Calu3 (cell line): ENCODE data around the gene MAEA. TPM values are rescaled to one million over a fixed set of nuclear protein-coding genes. Genes with fewer than 3 reads are reported as not detected.
A peak's percentile ranks its signal among the peaks of the same experiment; 100 is the strongest.

Source experiments
- BruUV-seq: library from RNA; stranded (reverse); fragments of 400-500 nt; replicated peaks from 2 replicates; lab custom pipeline; 2021; lab: Mats Ljungman, UMichigan
- CTCF ChIA-PET: fragments of 300-600 bp; sonication (Branson Sonifier 250); formaldehyde crosslinking; loops from one replicate; lab custom pipeline; 2022; ENCODE audit warnings: antibody characterized with exemption; lab: Charles Lee
- DNase-seq: peaks from one replicate; pipeline ENCODE4 v3.0.0; 2022
- H3K27ac Mint-ChIP-seq: one replicate; pipeline ENCODE4 v1.8.0; 2022; ENCODE audit warnings: mixed read lengths; ENCODE audit not compliant: unreplicated experiment
- H3K27me3 Mint-ChIP-seq: one replicate; pipeline ENCODE4 v1.8.0; 2022; ENCODE audit warnings: mixed read lengths; ENCODE audit not compliant: unreplicated experiment
- H3K36me3 Mint-ChIP-seq: one replicate; pipeline ENCODE4 v1.8.0; 2022; ENCODE audit warnings: mild to moderate bottlenecking, moderate library complexity, mixed read lengths; ENCODE audit not compliant: insufficient read depth, unreplicated experiment
- H3K4me1 Mint-ChIP-seq: one replicate; pipeline ENCODE4 v1.8.0; 2022; ENCODE audit warnings: mild to moderate bottlenecking, low read depth, mixed read lengths; ENCODE audit not compliant: unreplicated experiment
- H3K4me3 Mint-ChIP-seq: one replicate; pipeline ENCODE4 v1.8.0; 2022; ENCODE audit warnings: mild to moderate bottlenecking, low read depth, moderate library complexity, mixed read lengths; ENCODE audit not compliant: unreplicated experiment
- H3K9me3 Mint-ChIP-seq: one replicate; pipeline ENCODE4 v1.8.0; 2022; ENCODE audit warnings: low read depth, mixed read lengths; ENCODE audit not compliant: unreplicated experiment
- intact Hi-C: fragments of 100-400 bp; cut with micrococcal nuclease; formaldehyde crosslinking; loops from one replicate; pipeline ENCODE4 v1.10.0; 2022; ENCODE audit not compliant: unreplicated experiment
- total RNA-seq: library from RNA; stranded (reverse); gene quantifications from 2 replicates; pipeline ENCODE4 v1.2.3, GENCODE V29; 2022
- TF ChIP-seq, protein P1 (sequence below): fragments of 200-600 bp; IDR thresholded peaks from one replicate; pipeline ENCODE4 v1.8.0; 2022; ENCODE audit warnings: antibody characterized with exemption; ENCODE audit not compliant: unreplicated experiment

Gene MAEA
- total RNA-seq, 1 experiment from 2014 or later: 59.0 TPM

- no TSS peak for BruUV-seq
- Mint-ChIP-seq H3K4me1 (peaks cover 8% of the 10 kb centered on the region), H3K27ac (no peak overlapping the region), H3K9me3 (no peaks in the 10 kb centered on the region), H3K4me3 (no peak overlapping the region), H3K27me3 (no peaks in the 10 kb centered on the region), H3K36me3 (peaks cover 5% of the 10 kb centered on the region)
- TF ChIP-seq, protein P1, sequence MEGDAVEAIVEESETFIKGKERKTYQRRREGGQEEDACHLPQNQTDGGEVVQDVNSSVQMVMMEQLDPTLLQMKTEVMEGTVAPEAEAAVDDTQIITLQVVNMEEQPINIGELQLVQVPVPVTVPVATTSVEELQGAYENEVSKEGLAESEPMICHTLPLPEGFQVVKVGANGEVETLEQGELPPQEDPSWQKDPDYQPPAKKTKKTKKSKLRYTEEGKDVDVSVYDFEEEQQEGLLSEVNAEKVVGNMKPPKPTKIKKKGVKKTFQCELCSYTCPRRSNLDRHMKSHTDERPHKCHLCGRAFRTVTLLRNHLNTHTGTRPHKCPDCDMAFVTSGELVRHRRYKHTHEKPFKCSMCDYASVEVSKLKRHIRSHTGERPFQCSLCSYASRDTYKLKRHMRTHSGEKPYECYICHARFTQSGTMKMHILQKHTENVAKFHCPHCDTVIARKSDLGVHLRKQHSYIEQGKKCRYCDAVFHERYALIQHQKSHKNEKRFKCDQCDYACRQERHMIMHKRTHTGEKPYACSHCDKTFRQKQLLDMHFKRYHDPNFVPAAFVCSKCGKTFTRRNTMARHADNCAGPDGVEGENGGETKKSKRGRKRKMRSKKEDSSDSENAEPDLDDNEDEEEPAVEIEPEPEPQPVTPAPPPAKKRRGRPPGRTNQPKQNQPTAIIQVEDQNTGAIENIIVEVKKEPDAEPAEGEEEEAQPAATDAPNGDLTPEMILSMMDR: no peak
- intact Hi-C loops: no loop called here
- CTCF ChIA-PET: interaction anchor here (1.1 kb wide), 1 partner anchor 338 kb away, joined by 3 read pairs; no protein-coding TSS in a partner anchor
- no peak for DNase-seq
Measured at GRCh38 chr4:1355378-1355777, 65.7 kb downstream of the MAEA start.

GRCh38 chr4:1356181-1356998 is 66.7 kb downstream of the MAEA start:
- peak; percentile 48 for DNase-seq
- Mint-ChIP-seq H3K4me1 (peaks cover 7% of the 10 kb centered on the region), H3K27ac (no peak overlapping the region), H3K27me3 (no peaks in the 10 kb centered on the region), H3K9me3 (no peaks in the 10 kb centered on the region), H3K4me3 (no peak overlapping the region), H3K36me3 (peaks cover 5% of the 10 kb centered on the region)
- TF ChIP-seq, protein P1: peak; percentile 65
- intact Hi-C loops: no loop called here
- CTCF ChIA-PET: interaction anchor here (1.0 to 1.1 kb wide), 2 partner anchors 248 to 337 kb away, joined by 3 to 5 read pairs; no protein-coding TSS in a partner anchor
- BruUV-seq: no TSS peak

- Mint-ChIP-seq H3K36me3 (peaks cover 5% of the 10 kb centered on the region), H3K4me1 (no peaks in the 10 kb centered on the region), H3K27ac (no peak overlapping the region), H3K9me3 (no peaks in the 10 kb centered on the region), H3K27me3 (no peaks in the 10 kb centered on the region), H3K4me3 (no peak overlapping the region)
- TF ChIP-seq, protein P1: no peak
- no TSS peak for BruUV-seq
- no peak for DNase-seq
- intact Hi-C loops: no loop called here
- CTCF ChIA-PET: interaction anchor here (0.6 kb wide), 1 partner anchor 251 kb away, joined by 3 read pairs; no protein-coding TSS in a partner anchor
Measured at GRCh38 chr4:1357356-1358248, 67.9 kb downstream of the MAEA start.

DNA sequence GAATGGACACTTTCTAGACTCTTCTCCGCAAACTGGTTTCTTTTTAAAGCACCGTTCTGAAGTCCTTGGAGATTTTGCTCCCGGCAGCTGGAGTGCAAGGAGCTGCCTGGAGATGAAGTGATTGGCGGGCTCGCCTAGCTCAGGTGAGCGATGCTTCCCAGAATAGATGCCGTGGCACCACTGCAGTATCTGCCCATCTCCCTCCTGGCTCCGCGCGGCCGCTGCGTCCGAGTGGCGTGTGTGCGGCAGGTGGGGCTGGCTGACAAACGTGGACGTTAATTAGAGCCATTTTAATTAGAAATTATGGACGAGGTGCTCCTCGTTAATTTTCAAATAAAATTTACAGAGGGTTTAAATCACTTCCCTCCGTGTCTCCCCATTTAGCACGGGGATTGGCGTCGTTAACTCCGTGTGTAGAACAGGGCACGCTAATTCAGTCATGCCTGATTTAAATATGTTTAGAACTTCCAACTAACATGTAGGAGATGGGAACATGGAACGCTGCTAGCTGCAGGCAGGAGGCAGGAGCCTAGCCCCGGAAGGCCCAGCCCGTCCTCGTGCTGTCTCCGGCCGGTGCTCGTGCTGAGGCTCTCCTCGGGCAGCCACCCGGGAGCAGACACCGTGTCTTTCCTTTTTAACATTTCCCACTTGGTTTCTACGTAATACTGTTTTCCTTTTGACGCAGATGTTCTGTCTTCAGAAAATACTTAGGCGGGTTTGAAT is 68.9 kb downstream of the MAEA start:
- intact Hi-C loops: no loop called here
- CTCF ChIA-PET: no interaction called here
- TF ChIP-seq, protein P1: no peak
- Mint-ChIP-seq H3K36me3 (peaks cover 5% of the 10 kb centered on the region), H3K9me3 (no peaks in the 10 kb centered on the region), H3K27ac (no peak overlapping the region), H3K4me3 (no peak overlapping the region), H3K27me3 (no peaks in the 10 kb centered on the region), H3K4me1 (no peaks in the 10 kb centered on the region)
- no TSS peak for BruUV-seq
- no peak for DNase-seq
